Cortex of kidney (tissue), 1 donor: Measurements from ENCODE around the gene WDFY2.
A peak's percentile ranks its signal among the peaks of the same experiment; 100 is the strongest.
"Not testable (repeated sequence)": the region's sequence is repeated elsewhere in the genome, so short reads cannot be mapped to it uniquely, and the experiment has no call there.

ENCODE experiments used
- DNase-seq: peaks from one replicate; lab custom pipeline; 2025; lab: John Stamatoyannopoulos, UW

The WDFY2 gene

GRCh38 chr13:51583875-51584730 is at the start of gene WDFY2:
WDFY2 (plus strand) TSS chr13:51584462; CDS start chr13:51584688, 226 bp downstream.
- peak; percentile 91 for DNase-seq

GRCh38 chr13:51538591-51539179 is 45.6 kb upstream of the WDFY2 start:
- no peak for DNase-seq

GRCh38 chr13:51539887-51540286 is 44.4 kb upstream of the WDFY2 start:
- DNase-seq, result no peak

- no peak for DNase-seq
These were observed 43.2 kb upstream of the WDFY2 start for GRCh38 chr13:51541037-51541436.

- no peak for DNase-seq
These were observed 42.4 kb upstream of the WDFY2 start for GRCh38 chr13:51541809-51542258.

GRCh38 chr13:51542346-51543242 is 41.7 kb upstream of the WDFY2 start:
- DNase-seq, result no peak

GRCh38 chr13:51545446-51545845 is 38.8 kb upstream of the WDFY2 start:
- DNase-seq, result not testable (repeated sequence)

- no peak for DNase-seq
These were observed 36.7 kb upstream of the WDFY2 start for GRCh38 chr13:51547425-51548176.

- no peak for DNase-seq
These were observed 35.2 kb upstream of the WDFY2 start for GRCh38 chr13:51549050-51549449.

GRCh38 chr13:51549593-51549992 is 34.7 kb upstream of the WDFY2 start:
- DNase-seq, result no peak

- no peak for DNase-seq
These were observed 34.1 kb upstream of the WDFY2 start for GRCh38 chr13:51550151-51550550.

GRCh38 chr13:51551416-51551815 is 32.8 kb upstream of the WDFY2 start:
- DNase-seq, result no peak

- no peak for DNase-seq
These were observed 32.2 kb upstream of the WDFY2 start for GRCh38 chr13:51552027-51552426.

- DNase-seq, result no peak
These were observed 30.7 kb upstream of the WDFY2 start for GRCh38 chr13:51553531-51553930.

- DNase-seq, result no peak
These were observed 27.5 kb upstream of the WDFY2 start for GRCh38 chr13:51556740-51557139.

GRCh38 chr13:51557438-51557837 is 26.8 kb upstream of the WDFY2 start:
- DNase-seq, result no peak

GRCh38 chr13:51557875-51558612 is 26.2 kb upstream of the WDFY2 start:
- no peak for DNase-seq

- DNase-seq, result no peak
These were observed 24.1 kb upstream of the WDFY2 start for GRCh38 chr13:51559946-51560735.

- no peak for DNase-seq
These were observed 22.1 kb upstream of the WDFY2 start for GRCh38 chr13:51562011-51562671.

GRCh38 chr13:51564252-51564651 is 20.0 kb upstream of the WDFY2 start:
- DNase-seq, result no peak
